OCI-LY7 (cell line): Measurements from ENCODE around the gene DDI1.

Experiments
- CTCF ChIP-seq: fragments of 200-600 bp; sonication (generic); conservative IDR thresholded peaks from 2 replicates; pipeline ENCODE4 v1.5.1; 2014; ENCODE audit warnings: mild to moderate bottlenecking, antibody characterized with exemption, low read length, moderate library complexity, mixed read lengths
- EZH2phosphoT487 ChIP-seq: fragments of 200-600 bp; sonication (generic); IDR thresholded peaks from 2 replicates; pipeline ENCODE4 v1.6.1; 2018; ENCODE audit warnings: low read depth, borderline replicate concordance, mild to moderate bottlenecking, mixed run types, antibody characterized with exemption, low read length, moderate library complexity, mixed read lengths

- TF ChIP-seq CTCF (no peak), EZH2phosphoT487 (no peak)
Observed at GRCh38 chr11:104058680-104059079, 22.2 kb downstream of the DDI1 start.
